ENCODE data around the gene GALNT1. TPM values are rescaled to one million over a fixed set of nuclear protein-coding genes. Genes with fewer than 3 reads are reported as not detected.

GALNT1 gene
- total RNA-seq, 1 experiment from 2014 or later: 77.9 TPM

DNA sequence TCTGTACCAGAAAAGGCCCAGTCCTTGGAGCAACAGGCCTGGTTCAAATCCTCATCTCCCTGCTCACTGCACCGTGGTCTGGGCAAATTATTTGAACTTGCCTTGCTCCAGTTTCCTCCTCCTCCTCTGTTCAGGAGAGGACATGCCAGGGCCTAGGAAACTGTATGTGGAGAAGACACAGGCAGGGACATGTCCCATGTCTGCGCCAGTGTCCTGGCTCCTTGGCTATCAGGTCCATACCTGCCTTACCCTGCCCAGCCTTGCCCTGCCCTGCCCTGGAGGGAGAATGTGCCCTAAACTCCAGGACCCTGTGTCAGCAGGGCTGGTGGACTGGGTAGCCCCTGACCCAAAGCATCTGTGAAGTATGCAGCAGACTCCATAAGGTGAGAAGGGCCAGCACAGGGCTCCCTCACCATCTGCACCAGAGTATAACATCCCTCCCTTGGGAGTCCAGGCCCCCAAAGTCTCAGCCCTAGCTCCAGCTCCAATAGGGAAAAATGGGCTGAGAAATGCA lies 165.3 kb downstream of the GALNT1 start:
- no peak overlapping the region for H4K8ac ChIP-seq (replicated peaks; ENCODE audit: insufficient read length, low read depth, low read length)
- H3K27ac ChIP-seq (ENCODE audit: insufficient read length, low read depth, low read length): no peak overlapping the region
- no peaks in the 10 kb centered on the region for H3K79me1 ChIP-seq (ENCODE audit: insufficient read depth, low read depth, low read length, poor library complexity, severe bottlenecking)
- Mint-ChIP-seq H3K36me3 (ENCODE audit: insufficient read depth in 1 of 3, low read depth in 3 of 3) (peaks cover 0 to 14% (median 0%) of the 10 kb centered on the region in 3 experiments; a peak in 3 of 7 replicates), H3K27me3 (ENCODE audit: low read depth) (peaks cover 13% of the 10 kb centered on the region), H3K4me1 (peaks cover 25 to 26% of the 10 kb centered on the region in 2 experiments), H3K4me3 (no peak overlapping the region), H3K27ac (no peak overlapping the region), H3K9me3 (peaks cover 6% of the 10 kb centered on the region in 2 experiments; a peak in 4 of 5 replicates)
- no peak overlapping the region for H2BK20ac ChIP-seq (ENCODE audit: low read depth, low read length, poor library complexity, severe bottlenecking)
- H3K9me3 ChIP-seq (ENCODE audit: control insufficient read depth, low read depth, low read length): no peaks in the 10 kb centered on the region
- no peaks in the 10 kb centered on the region for H3K27me3 ChIP-seq (ENCODE audit: insufficient read depth, low read length)
- no peaks in the 10 kb centered on the region for H4K20me1 ChIP-seq (ENCODE audit: control insufficient read depth, insufficient read depth, insufficient read length)
- no peak overlapping the region for H2BK12ac ChIP-seq (ENCODE audit: insufficient read length, low read depth, low read length)
- H3K18ac ChIP-seq (ENCODE audit: insufficient read length, low read depth, low read length): no peak overlapping the region
- H3K9ac ChIP-seq (ENCODE audit: extremely low read depth, insufficient read length, low read length): no peak overlapping the region
- no peaks in the 10 kb centered on the region for H3K79me2 ChIP-seq (ENCODE audit: insufficient read depth, low read length)
- H3K14ac ChIP-seq (ENCODE audit: insufficient read depth, low read length): no peak overlapping the region
- no peak overlapping the region for H2BK120ac ChIP-seq (ENCODE audit: low read depth, low read length, poor library complexity, severe bottlenecking)
- no peak overlapping the region for H2BK15ac ChIP-seq (ENCODE audit: low read depth, low read length)
- H3K4me1 ChIP-seq (ENCODE audit: insufficient read depth, low read length): peaks cover 2% of the 10 kb centered on the region; the same call in 1 of the 2 replicates
- H3K4me2 ChIP-seq (ENCODE audit: insufficient read depth, insufficient read length, low read length): no peak overlapping the region
- WGBS (ENCODE audit: extremely low coverage, insufficient read length, low lambda C conversion rate): no CpG with 5 or more reads among the region's 2 CpGs
- no peak for DNase-seq
- H3K23me2 ChIP-seq (ENCODE audit: insufficient read length, low read depth, low read length, poor library complexity, severe bottlenecking): no peaks in the 10 kb centered on the region
- no peak overlapping the region for H2AFZ ChIP-seq (ENCODE audit: low read length)
- H3K23ac ChIP-seq (ENCODE audit: insufficient read length, low read depth, low read length): no peak overlapping the region
- no peak overlapping the region for H2AK5ac ChIP-seq (ENCODE audit: insufficient read length, low read length)
- H3K56ac ChIP-seq (ENCODE audit: insufficient read length, low read depth, low read length): no peak overlapping the region
- no peak overlapping the region for H4K91ac ChIP-seq (ENCODE audit: insufficient read length, low read depth, low read length)
- H3T11ph ChIP-seq (ENCODE audit: low read length): no peak overlapping the region
- H2BK5ac ChIP-seq (ENCODE audit: insufficient read length, low read length): no peak overlapping the region
- no peak overlapping the region for H3K4ac ChIP-seq (ENCODE audit: low read depth, low read length)
- no peak overlapping the region for H4K5ac ChIP-seq (ENCODE audit: insufficient read length, low read depth, low read length)
- TF ChIP-seq, protein P1, sequence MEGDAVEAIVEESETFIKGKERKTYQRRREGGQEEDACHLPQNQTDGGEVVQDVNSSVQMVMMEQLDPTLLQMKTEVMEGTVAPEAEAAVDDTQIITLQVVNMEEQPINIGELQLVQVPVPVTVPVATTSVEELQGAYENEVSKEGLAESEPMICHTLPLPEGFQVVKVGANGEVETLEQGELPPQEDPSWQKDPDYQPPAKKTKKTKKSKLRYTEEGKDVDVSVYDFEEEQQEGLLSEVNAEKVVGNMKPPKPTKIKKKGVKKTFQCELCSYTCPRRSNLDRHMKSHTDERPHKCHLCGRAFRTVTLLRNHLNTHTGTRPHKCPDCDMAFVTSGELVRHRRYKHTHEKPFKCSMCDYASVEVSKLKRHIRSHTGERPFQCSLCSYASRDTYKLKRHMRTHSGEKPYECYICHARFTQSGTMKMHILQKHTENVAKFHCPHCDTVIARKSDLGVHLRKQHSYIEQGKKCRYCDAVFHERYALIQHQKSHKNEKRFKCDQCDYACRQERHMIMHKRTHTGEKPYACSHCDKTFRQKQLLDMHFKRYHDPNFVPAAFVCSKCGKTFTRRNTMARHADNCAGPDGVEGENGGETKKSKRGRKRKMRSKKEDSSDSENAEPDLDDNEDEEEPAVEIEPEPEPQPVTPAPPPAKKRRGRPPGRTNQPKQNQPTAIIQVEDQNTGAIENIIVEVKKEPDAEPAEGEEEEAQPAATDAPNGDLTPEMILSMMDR (conservative IDR thresholded peaks at IDR 0.05): no peak
